Lung (tissue), 12 donors: ENCODE measurements around the gene IRX4. TPM values are rescaled to one million over a fixed set of nuclear protein-coding genes. Genes with fewer than 3 reads are reported as not detected.

ENCODE experiments used
- ATAC-seq: fragments of 200-7000 bp; cut with Tn5 transposase; one replicate; pipeline ENCODE4 v1.9.1; 2020; ENCODE audit warnings: moderate number of reproducible peaks; ENCODE audit not compliant: insufficient read depth, low FRiP score
- DNase-seq, 3 donors: peaks; one replicate each; pipeline ENCODE4 v3.0.0-alpha.2; 2013 to 2017
- H3K27ac ChIP-seq, 2 donors: one replicate each; pipeline ENCODE4 v1.5.1; 2013; ENCODE audit warnings: mild to moderate bottlenecking in 2 of 2, moderate library complexity in 2 of 2, control low read depth in 1 of 2, inconsistent platforms in 1 of 2, low read depth in 1 of 2, low read length in 1 of 2
- H3K27me3 ChIP-seq, 3 donors: one replicate each; pipeline ENCODE4 v1.5.1; 2013; ENCODE audit warnings: low read length in 2 of 3; ENCODE audit not compliant: control insufficient read depth in 3 of 3, insufficient read depth in 3 of 3
- H3K36me3 ChIP-seq, 4 donors: one replicate each; pipeline ENCODE4 v1.5.1; 2013; ENCODE audit warnings: low read length in 4 of 4, mild to moderate bottlenecking in 1 of 4, moderate library complexity in 1 of 4; ENCODE audit not compliant: control insufficient read depth in 4 of 4, insufficient read depth in 4 of 4
- H3K4me1 ChIP-seq, 5 donors: one replicate each; pipeline ENCODE4 v1.5.1; 2013; ENCODE audit warnings: low read length in 5 of 5, mild to moderate bottlenecking in 2 of 5, moderate library complexity in 1 of 5; ENCODE audit not compliant: control insufficient read depth in 5 of 5, insufficient read depth in 5 of 5
- H3K4me3 ChIP-seq: one replicate; pipeline ENCODE4 v1.5.1; 2013; ENCODE audit warnings: mild to moderate bottlenecking, control low read depth, moderate library complexity
- H3K9ac ChIP-seq, 2 donors: one replicate each; pipeline ENCODE4 v1.5.1; 2013; ENCODE audit warnings: low read length in 2 of 2, control low read depth in 1 of 2; ENCODE audit not compliant: insufficient read depth in 1 of 2
- H3K9me3 ChIP-seq, 4 donors: one replicate each; pipeline ENCODE4 v1.5.1; 2013; ENCODE audit warnings: low read length in 3 of 4, mild to moderate bottlenecking in 1 of 4, moderate library complexity in 1 of 4; ENCODE audit not compliant: control insufficient read depth in 4 of 4, insufficient read depth in 3 of 4
- CTCF ChIP-seq: IDR thresholded peaks from 2 replicates; pipeline ENCODE4 v1.5.1; 2012; ENCODE audit warnings: mild to moderate bottlenecking; ENCODE audit errors: control extremely low read depth, extremely low read depth
- WGBS, 2 donors: extraction: QIAGEN DNeasy Blood & Tissue Kit; methylation state at CpG; one replicate each; pipeline ENCODE4 v1.1.7; 2013; 5-methylcytosine and 5-hydroxymethylcytosine counted together
- polyA plus RNA-seq, 2 donors: library from polyadenylated mRNA; stranded (reverse); fragments of 200-250 nt; gene quantifications; one replicate each; pipeline ENCODE4 v1.2.1, GENCODE V29; 2013
- total RNA-seq, 2 donors: library from RNA; depleted of rRNA in 1 of 2; stranded (reverse); fragments of >200 nt in 1 of 2; gene quantifications; one replicate each; pipeline ENCODE4 v1.2.1, GENCODE V29; 2014 to 2021
- donor health status: control.
- donor health status: control.
- donor health status: Bipolar disorder and iron deficiency.
- donor health status: healthy.
- donor health status: DM: yes; HTN: yes; CAD: no.

Gene IRX4
- total and polyA plus RNA-seq, 4 donors = 0.02 TPM; not detected in 3

- no peak overlapping the region for H3K4me3 ChIP-seq
- no peaks in the 10 kb centered on the region for H3K36me3 ChIP-seq
- peaks cover 55 to 82% (median 62%) of the 10 kb centered on the region in 3 donors for H3K27me3 ChIP-seq
- peaks cover 0 to 10% (median 0%) of the 10 kb centered on the region in 4 donors for H3K9me3 ChIP-seq
- H3K27ac ChIP-seq = no peak overlapping the region
- DNase-seq = no peak
- ATAC-seq = no peak
- TF ChIP-seq CTCF = no peak
- H3K9ac ChIP-seq = no peak overlapping the region
- H3K4me1 ChIP-seq = peaks cover 0 to 22% (median 0%) of the 10 kb centered on the region in 5 donors
- 5 to 6% methylated on average over 40 to 79 of the region's 79 CpGs for WGBS, 2 donors
These were observed 4.5 kb downstream of the IRX4 start for GRCh38 chr5:1878050-1878849.

GRCh38 chr5:1877103-1878049, 5.3 kb downstream of the IRX4 start:
- H3K36me3 ChIP-seq = no peaks in the 10 kb centered on the region
- peaks cover 0 to 10% (median 0%) of the 10 kb centered on the region in 4 donors for H3K9me3 ChIP-seq
- H3K27me3 ChIP-seq = peaks cover 52 to 86% (median 67%) of the 10 kb centered on the region in 3 donors
- no peak for TF ChIP-seq CTCF
- WGBS, 2 donors = 5 to 8% methylated on average over 41 to 46 of the region's 46 CpGs
- peaks cover 0 to 16% (median 0%) of the 10 kb centered on the region in 5 donors for H3K4me1 ChIP-seq
- H3K4me3 ChIP-seq = no peak overlapping the region
- ATAC-seq (no peak), DNase-seq (no peak)
- no peak overlapping the region for H3K27ac ChIP-seq
- no peak overlapping the region for H3K9ac ChIP-seq

GRCh38 chr5:1876660-1877064, 6.1 kb downstream of the IRX4 start:
- DNase-seq (no peak), ATAC-seq (no peak)
- 2 to 3% methylated on average over 36 to 43 of the region's 43 CpGs for WGBS, 2 donors
- no peak overlapping the region for H3K9ac ChIP-seq
- peaks cover 0 to 10% (median 0%) of the 10 kb centered on the region in 4 donors for H3K9me3 ChIP-seq
- peaks cover 44 to 89% (median 70%) of the 10 kb centered on the region in 3 donors for H3K27me3 ChIP-seq
- H3K36me3 ChIP-seq = no peaks in the 10 kb centered on the region
- H3K27ac ChIP-seq = no peak overlapping the region
- H3K4me1 ChIP-seq = peaks cover 0 to 11% (median 0%) of the 10 kb centered on the region in 5 donors
- TF ChIP-seq CTCF = no peak
- no peak overlapping the region for H3K4me3 ChIP-seq
